ENCODE data around the gene ERMN. TPM values are rescaled to one million over a fixed set of nuclear protein-coding genes. Genes with fewer than 3 reads are reported as not detected.

The ERMN gene
- total RNA-seq, 3 donors from 2014 or later (not counting 1 experiment from before 2014, with no cell fraction given), result 13.5 to 14.4 (median 14.0) TPM

DNA sequence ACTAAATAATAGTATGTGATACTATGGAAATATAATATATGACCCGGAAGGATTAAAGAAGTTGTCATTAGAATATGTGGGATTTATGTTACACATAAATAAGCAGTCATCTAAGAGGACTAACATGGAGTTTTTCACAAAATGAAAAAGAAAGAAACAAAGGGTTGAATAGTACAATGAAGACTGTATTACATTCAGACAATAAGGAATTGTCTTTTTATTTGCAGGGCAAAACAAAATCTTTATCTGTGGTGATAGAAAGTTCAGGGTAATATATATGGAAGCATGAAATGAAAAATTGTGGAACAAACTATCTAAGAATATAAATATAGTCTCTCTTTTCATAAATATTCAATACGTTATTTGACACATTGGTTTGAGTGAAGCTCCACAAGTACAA is 5.8 kb downstream of the ERMN start:
- Mint-ChIP-seq H3K36me3 (peaks cover 9% of the 10 kb centered on the region), H3K9me3 (no peaks in the 10 kb centered on the region), H3K4me1 (peaks cover 0 to 5% of the 10 kb centered on the region in 2 donors), H3K4me3 (no peak overlapping the region), H3K27ac (no peak overlapping the region), H3K27me3 (ENCODE audit: low read depth in 2 of 2) (no peaks in the 10 kb centered on the region)
- Histone ChIP-seq H3K4me1 (ENCODE audit: control insufficient read depth, insufficient read depth, low read length) (no peaks in the 10 kb centered on the region), H3K27ac (ENCODE audit: low read length) (no peak overlapping the region), H3K9me3 (ENCODE audit: control insufficient read depth, insufficient read depth, low read length) (no peaks in the 10 kb centered on the region), H3K27me3 (ENCODE audit: control insufficient read depth, insufficient read depth, low read length) (no peaks in the 10 kb centered on the region), H3K4me3 (ENCODE audit: low read length) (no peak overlapping the region), H3K36me3 (ENCODE audit: control insufficient read depth, insufficient read depth, low read length) (peaks cover 9% of the 10 kb centered on the region)
- intact Hi-C loops (cut with micrococcal nuclease), result loop anchor here (1.0 kb wide), 1 partner anchor 11 kb away; no protein-coding TSS in a partner anchor
- no peak for DNase-seq
- 100% methylated on average over 1 of the region's 2 CpGs for WGBS (ENCODE audit: insufficient coverage)
- TF ChIP-seq, protein P1, sequence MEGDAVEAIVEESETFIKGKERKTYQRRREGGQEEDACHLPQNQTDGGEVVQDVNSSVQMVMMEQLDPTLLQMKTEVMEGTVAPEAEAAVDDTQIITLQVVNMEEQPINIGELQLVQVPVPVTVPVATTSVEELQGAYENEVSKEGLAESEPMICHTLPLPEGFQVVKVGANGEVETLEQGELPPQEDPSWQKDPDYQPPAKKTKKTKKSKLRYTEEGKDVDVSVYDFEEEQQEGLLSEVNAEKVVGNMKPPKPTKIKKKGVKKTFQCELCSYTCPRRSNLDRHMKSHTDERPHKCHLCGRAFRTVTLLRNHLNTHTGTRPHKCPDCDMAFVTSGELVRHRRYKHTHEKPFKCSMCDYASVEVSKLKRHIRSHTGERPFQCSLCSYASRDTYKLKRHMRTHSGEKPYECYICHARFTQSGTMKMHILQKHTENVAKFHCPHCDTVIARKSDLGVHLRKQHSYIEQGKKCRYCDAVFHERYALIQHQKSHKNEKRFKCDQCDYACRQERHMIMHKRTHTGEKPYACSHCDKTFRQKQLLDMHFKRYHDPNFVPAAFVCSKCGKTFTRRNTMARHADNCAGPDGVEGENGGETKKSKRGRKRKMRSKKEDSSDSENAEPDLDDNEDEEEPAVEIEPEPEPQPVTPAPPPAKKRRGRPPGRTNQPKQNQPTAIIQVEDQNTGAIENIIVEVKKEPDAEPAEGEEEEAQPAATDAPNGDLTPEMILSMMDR (IDR thresholded peaks at IDR 0.05), result no peak
- no peak for ATAC-seq

DNA sequence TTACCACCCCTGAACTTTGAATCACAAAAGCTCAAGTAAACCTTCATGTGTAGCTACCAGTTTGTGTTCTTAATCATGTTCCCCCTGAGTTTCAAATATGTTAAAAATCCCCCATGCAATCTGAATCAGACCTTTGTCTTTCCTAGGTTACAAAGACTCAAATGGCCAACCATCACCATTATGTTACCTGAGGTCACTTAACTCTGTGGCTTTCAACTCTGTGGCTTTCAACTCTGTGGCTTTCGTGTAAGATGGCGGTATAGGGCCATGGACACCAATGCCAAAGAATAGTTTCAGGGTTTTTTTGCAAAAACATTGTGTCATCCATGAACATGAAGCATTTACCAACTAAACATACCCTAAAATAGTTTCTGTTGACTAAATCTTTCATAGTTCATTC is 6.7 kb downstream of the ERMN start:
- Histone ChIP-seq H3K4me1 (ENCODE audit: control insufficient read depth, insufficient read depth, low read length) (no peaks in the 10 kb centered on the region), H3K27ac (ENCODE audit: low read length) (no peak overlapping the region), H3K36me3 (ENCODE audit: control insufficient read depth, insufficient read depth, low read length) (peaks cover 9% of the 10 kb centered on the region), H3K4me3 (ENCODE audit: low read length) (no peak overlapping the region), H3K9me3 (ENCODE audit: control insufficient read depth, insufficient read depth, low read length) (no peaks in the 10 kb centered on the region), H3K27me3 (ENCODE audit: control insufficient read depth, insufficient read depth, low read length) (no peaks in the 10 kb centered on the region)
- Mint-ChIP-seq H3K4me1 (peaks cover 0 to 5% of the 10 kb centered on the region in 2 donors), H3K4me3 (no peak overlapping the region), H3K36me3 (peaks cover 9% of the 10 kb centered on the region), H3K27me3 (ENCODE audit: low read depth in 2 of 2) (no peaks in the 10 kb centered on the region), H3K9me3 (no peaks in the 10 kb centered on the region), H3K27ac (no peak overlapping the region)
- TF ChIP-seq, protein P1 (IDR thresholded peaks at IDR 0.05), result no peak
- DNase-seq, result no peak
- ATAC-seq, result no peak
- 67% methylated on average over 2 of the region's 2 CpGs for WGBS (ENCODE audit: insufficient coverage)
- intact Hi-C loops (cut with micrococcal nuclease), result no loop called here

DNA sequence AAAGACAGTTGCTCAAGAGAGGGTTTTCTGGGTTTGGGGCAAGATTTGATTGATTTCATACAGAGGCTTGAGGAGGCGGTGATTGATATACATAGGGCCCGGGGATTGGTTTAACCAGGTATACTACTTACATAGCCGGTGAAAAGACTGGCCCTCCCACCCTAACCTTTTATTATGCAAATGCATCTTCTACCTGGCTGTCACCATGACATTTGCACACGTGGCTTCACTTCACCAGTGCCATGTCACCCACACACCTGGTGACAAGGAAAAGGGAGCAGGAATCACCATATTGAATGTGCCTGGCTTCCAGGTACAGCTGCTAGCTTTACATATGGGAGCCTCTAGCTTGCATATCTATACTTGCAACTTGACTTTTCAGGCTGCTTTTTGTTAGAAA is 9.7 kb downstream of the ERMN start:
- H3K36me3 Mint-ChIP-seq, result no peaks in the 10 kb centered on the region
- H3K9me3 ChIP-seq (ENCODE audit: control insufficient read depth, insufficient read depth, low read length), result no peaks in the 10 kb centered on the region
- TF ChIP-seq, protein P1 (IDR thresholded peaks at IDR 0.05), result no peak
- 91% methylated on average over 4 of the region's 4 CpGs for WGBS (ENCODE audit: insufficient coverage)
- no peaks in the 10 kb centered on the region for H3K9me3 Mint-ChIP-seq
- no peak overlapping the region for H3K27ac ChIP-seq (ENCODE audit: low read length)
- peaks cover 3 to 5% of the 10 kb centered on the region in 2 donors for H3K27me3 Mint-ChIP-seq (ENCODE audit: low read depth in 2 of 2)
- DNase-seq (no peak), ATAC-seq (no peak)
- intact Hi-C loops (cut with micrococcal nuclease), result no loop called here
- H3K4me3 Mint-ChIP-seq, result no peak overlapping the region
- H3K4me1 Mint-ChIP-seq, result peaks cover 0 to 5% of the 10 kb centered on the region in 2 donors
- H3K36me3 ChIP-seq (ENCODE audit: control insufficient read depth, insufficient read depth, low read length), result peaks cover 3% of the 10 kb centered on the region
- no peak overlapping the region for H3K4me3 ChIP-seq (ENCODE audit: low read length)
- H3K27me3 ChIP-seq (ENCODE audit: control insufficient read depth, insufficient read depth, low read length), result no peaks in the 10 kb centered on the region
- no peaks in the 10 kb centered on the region for H3K4me1 ChIP-seq (ENCODE audit: control insufficient read depth, insufficient read depth, low read length)
- H3K27ac Mint-ChIP-seq, result no peak overlapping the region

DNA sequence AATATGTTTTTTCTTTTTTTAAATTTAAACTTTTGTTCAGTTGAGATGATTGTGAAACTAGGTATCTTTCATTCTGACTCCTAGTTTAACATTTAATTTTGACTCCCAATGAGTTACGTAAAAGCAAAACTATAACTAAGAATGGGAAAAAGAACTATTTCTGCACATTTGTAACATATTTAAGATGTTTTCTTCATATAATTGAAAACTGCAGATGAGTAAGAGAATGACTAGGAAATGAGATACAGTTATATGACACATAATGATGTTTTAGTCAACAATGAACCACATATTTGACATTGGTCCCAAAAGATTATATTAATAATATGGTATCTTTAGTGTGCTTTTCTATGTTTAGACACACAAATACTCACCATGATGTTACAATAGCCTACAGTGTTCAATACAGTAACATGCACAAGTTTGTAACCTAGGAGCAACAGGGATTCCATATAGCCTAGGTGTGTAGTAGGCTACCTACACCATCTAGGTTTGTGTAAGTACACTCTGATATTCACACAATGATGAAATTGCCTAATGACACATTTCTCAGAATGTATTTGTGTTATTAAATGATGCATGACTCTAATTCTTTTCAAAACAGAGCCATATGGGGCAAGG is 12.6 kb downstream of the ERMN start:
- no peaks in the 10 kb centered on the region for H3K27me3 ChIP-seq (ENCODE audit: control insufficient read depth, insufficient read depth, low read length)
- no peak for DNase-seq
- H3K9me3 Mint-ChIP-seq, result no peaks in the 10 kb centered on the region
- intact Hi-C loops (cut with micrococcal nuclease), result no loop called here
- H3K36me3 Mint-ChIP-seq, result no peaks in the 10 kb centered on the region
- peaks cover 7 to 15% of the 10 kb centered on the region in 2 donors for H3K27me3 Mint-ChIP-seq (ENCODE audit: low read depth in 2 of 2)
- TF ChIP-seq, protein P1 (IDR thresholded peaks at IDR 0.05), result no peak
- no CpG with 5 or more reads among the region's 1 CpG for WGBS (ENCODE audit: insufficient coverage)
- H3K4me3 Mint-ChIP-seq, result no peak overlapping the region
- no peak overlapping the region for H3K27ac ChIP-seq (ENCODE audit: low read length)
- H3K36me3 ChIP-seq (ENCODE audit: control insufficient read depth, insufficient read depth, low read length), result no peaks in the 10 kb centered on the region
- no peaks in the 10 kb centered on the region for H3K4me1 ChIP-seq (ENCODE audit: control insufficient read depth, insufficient read depth, low read length)
- H3K4me1 Mint-ChIP-seq, result no peaks in the 10 kb centered on the region
- ATAC-seq, result no peak
- no peak overlapping the region for H3K4me3 ChIP-seq (ENCODE audit: low read length)
- no peak overlapping the region for H3K27ac Mint-ChIP-seq
- H3K9me3 ChIP-seq (ENCODE audit: control insufficient read depth, insufficient read depth, low read length), result no peaks in the 10 kb centered on the region
